ENCODE measurements around the gene TCP10L. TPM values are rescaled to one million over a fixed set of nuclear protein-coding genes. Genes with fewer than 3 reads are reported as not detected.

The TCP10L gene
- total RNA-seq = not detected in 2 replicates

DNA sequence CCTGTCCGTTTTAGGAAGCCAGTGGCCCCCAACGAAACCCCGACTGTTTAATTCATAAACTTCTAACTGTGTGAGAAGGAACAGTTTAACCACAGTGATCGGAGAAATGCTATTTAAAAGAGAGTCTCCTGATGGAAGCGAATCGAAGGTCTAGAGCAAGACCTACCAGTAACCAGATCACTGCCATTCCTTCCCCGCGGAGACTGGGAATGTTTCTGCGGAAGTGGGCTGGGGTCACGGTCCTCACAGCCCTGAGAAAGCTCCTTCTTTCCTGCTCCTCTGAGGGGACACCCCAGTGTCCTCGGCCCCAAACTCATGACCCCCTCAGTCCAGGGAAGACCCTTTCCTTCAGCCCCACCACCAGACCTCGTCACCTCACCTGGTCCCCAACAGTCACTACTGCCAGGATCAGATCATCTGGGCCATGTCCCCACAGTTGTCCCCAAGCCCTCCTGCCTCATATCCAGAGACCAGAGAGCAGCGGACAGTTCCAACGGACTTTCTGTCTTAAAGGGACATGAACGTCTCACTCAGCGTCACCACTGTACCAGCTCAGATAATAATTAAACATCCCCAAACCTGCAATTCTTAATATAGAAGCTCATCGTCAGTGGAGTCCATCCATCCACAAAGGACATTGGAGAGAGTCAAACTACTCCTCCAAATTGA is at the start of gene TCP10L:
Gene TCP10L, minus strand, starts transcription at position 482 of the 669 bp plus-strand sequence. CDS start 1,219 bp downstream, outside the sequence.

GRCh38 chr21:32612075-32612998 is 27.0 kb upstream of the TCP10L start, which contains the start of gene CFAP298:
Gene CFAP298 (minus strand): TSS chr21:32612377. CDS start chr21:32612243, 134 bp downstream.

Other genes starting within 250 kb of the TCP10L start
- 14.4 and 18.6 TPM in 2 replicates for gene URB1, start 192.5 kb downstream of the TCP10L start, total RNA-seq
- 6.9 and 17.4 TPM in 2 replicates for gene EVA1C, start 172.8 kb downstream of the TCP10L start, total RNA-seq
- gene CFAP298, start 26.9 kb upstream of the TCP10L start, total RNA-seq = 26.9 and 31.4 TPM in 2 replicates
- 1.4 and 3.9 TPM in 2 replicates for gene SYNJ1, start 142.5 kb upstream of the TCP10L start, total RNA-seq
- gene PAXBP1, start 186.2 kb upstream of the TCP10L start, total RNA-seq = 7.5 and 7.8 TPM in 2 replicates